Measurements from ENCODE around the gene OR10H1.

DNA sequence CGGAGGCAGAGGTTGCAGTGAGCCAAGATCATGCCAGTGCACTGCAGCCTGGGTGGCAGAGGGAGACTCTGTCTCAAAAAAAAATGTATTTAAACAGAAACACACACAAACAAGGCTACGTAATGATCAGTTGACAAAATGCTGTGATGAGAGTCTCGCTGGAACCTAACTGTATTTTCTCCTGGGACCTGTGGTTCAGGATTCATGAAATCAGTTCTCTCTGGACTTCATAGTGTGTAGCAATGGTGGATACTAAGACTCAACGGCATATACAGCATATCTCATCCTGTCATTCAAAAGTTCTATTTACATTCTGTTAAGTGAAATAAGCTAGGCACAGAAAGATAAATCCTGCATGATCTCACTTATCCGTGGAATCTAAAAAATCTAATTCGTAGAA, 45.1 kb upstream of the OR10H1 start:
- no peak for TF ChIP-seq ZNF8 (CRISPR knock-in tag; IDR thresholded peaks at IDR 0.05)
- TF ChIP-seq, protein P1, sequence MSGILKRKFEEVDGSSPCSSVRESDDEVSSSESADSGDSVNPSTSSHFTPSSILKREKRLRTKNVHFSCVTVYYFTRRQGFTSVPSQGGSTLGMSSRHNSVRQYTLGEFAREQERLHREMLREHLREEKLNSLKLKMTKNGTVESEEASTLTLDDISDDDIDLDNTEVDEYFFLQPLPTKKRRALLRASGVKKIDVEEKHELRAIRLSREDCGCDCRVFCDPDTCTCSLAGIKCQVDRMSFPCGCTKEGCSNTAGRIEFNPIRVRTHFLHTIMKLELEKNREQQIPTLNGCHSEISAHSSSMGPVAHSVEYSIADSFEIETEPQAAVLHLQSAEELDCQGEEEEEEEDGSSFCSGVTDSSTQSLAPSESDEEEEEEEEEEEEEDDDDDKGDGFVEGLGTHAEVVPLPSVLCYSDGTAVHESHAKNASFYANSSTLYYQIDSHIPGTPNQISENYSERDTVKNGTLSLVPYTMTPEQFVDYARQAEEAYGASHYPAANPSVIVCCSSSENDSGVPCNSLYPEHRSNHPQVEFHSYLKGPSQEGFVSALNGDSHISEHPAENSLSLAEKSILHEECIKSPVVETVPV (CRISPR knock-in tag; IDR thresholded peaks at IDR 0.05) = no peak
- no peak for TF ChIP-seq TOX (CRISPR knock-in tag; IDR thresholded peaks at IDR 0.05; ENCODE audit: borderline replicate concordance)
- TF ChIP-seq, protein P2, sequence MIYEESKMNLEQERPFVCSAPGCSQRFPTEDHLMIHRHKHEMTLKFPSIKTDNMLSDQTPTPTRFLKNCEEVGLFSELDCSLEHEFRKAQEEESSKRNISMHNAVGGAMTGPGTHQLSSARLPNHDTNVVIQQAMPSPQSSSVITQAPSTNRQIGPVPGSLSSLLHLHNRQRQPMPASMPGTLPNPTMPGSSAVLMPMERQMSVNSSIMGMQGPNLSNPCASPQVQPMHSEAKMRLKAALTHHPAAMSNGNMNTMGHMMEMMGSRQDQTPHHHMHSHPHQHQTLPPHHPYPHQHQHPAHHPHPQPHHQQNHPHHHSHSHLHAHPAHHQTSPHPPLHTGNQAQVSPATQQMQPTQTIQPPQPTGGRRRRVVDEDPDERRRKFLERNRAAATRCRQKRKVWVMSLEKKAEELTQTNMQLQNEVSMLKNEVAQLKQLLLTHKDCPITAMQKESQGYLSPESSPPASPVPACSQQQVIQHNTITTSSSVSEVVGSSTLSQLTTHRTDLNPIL (CRISPR knock-in tag; IDR thresholded peaks at IDR 0.05; ENCODE audit: low read depth) = no peak
- TF ChIP-seq PPARA (CRISPR knock-in tag; IDR thresholded peaks at IDR 0.05; ENCODE audit: borderline replicate concordance) = no peak
- TF ChIP-seq, protein P3, sequence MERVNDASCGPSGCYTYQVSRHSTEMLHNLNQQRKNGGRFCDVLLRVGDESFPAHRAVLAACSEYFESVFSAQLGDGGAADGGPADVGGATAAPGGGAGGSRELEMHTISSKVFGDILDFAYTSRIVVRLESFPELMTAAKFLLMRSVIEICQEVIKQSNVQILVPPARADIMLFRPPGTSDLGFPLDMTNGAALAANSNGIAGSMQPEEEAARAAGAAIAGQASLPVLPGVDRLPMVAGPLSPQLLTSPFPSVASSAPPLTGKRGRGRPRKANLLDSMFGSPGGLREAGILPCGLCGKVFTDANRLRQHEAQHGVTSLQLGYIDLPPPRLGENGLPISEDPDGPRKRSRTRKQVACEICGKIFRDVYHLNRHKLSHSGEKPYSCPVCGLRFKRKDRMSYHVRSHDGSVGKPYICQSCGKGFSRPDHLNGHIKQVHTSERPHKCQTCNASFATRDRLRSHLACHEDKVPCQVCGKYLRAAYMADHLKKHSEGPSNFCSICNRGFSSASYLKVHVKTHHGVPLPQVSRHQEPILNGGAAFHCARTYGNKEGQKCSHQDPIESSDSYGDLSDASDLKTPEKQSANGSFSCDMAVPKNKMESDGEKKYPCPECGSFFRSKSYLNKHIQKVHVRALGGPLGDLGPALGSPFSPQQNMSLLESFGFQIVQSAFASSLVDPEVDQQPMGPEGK (CRISPR knock-in tag; IDR thresholded peaks at IDR 0.05; ENCODE audit: borderline replicate concordance) = no peak
- no peak for TF ChIP-seq OSR1 (CRISPR knock-in tag; IDR thresholded peaks at IDR 0.05)
- TF ChIP-seq ISL1 (CRISPR knock-in tag; IDR thresholded peaks at IDR 0.05) = no peak
- no peak for TF ChIP-seq RARB (CRISPR knock-in tag; IDR thresholded peaks at IDR 0.05)
- no peak for TF ChIP-seq TCF4 (CRISPR knock-in tag; IDR thresholded peaks at IDR 0.05; ENCODE audit: borderline replicate concordance)
- no peak for TF ChIP-seq ZFP3 (CRISPR knock-in tag; IDR thresholded peaks at IDR 0.05)
